ENCODE measurements around the gene C22orf39. TPM values are rescaled to one million over a fixed set of nuclear protein-coding genes. Genes with fewer than 3 reads are reported as not detected.

C22orf39 gene
- total and polyA plus RNA-seq, 12 donors, result 41.7 to 123 (median 63.2) TPM

GRCh38 chr22:19463491-19464469 is 16.3 kb upstream of the C22orf39 start:
- H3K9me3 ChIP-seq, result no peaks in the 10 kb centered on the region
- TF ChIP-seq CTCF (IDR thresholded peaks at IDR 0.05), result no peak
- peak overlapping the region in 1 of 10 donors; percentile 41 for H3K27ac ChIP-seq
- H3K27me3 ChIP-seq, result no peaks in the 10 kb centered on the region
- intact Hi-C loops (cut with DNase I), result loop anchor here in 1 of 10 donors (10.0 kb wide), 1 partner anchor 79 kb away; no protein-coding TSS in a partner anchor
- DNase-seq, result peak; percentile 32 to 56
- 72 to 75% methylated on average over 7 of the region's 7 CpGs for WGBS, 2 donors
- peak; percentile 56 to 85 (median 66) for ATAC-seq
- peaks cover 10 to 100% (median 51%) of the 10 kb centered on the region in 9 donors for H3K36me3 ChIP-seq
- H3K4me3 ChIP-seq, result no peak overlapping the region
- no peaks in the 10 kb centered on the region for H3K4me1 ChIP-seq

GRCh38 chr22:19463008-19463407 is 15.5 kb upstream of the C22orf39 start:
- H3K4me1 ChIP-seq, result no peaks in the 10 kb centered on the region
- H3K27me3 ChIP-seq, result no peaks in the 10 kb centered on the region
- H3K36me3 ChIP-seq, result peaks cover 10 to 100% (median 45%) of the 10 kb centered on the region in 9 donors
- ATAC-seq, result no peak
- H3K9me3 ChIP-seq, result no peaks in the 10 kb centered on the region
- intact Hi-C loops (cut with DNase I), result loop anchor here in 1 of 10 donors (10.0 kb wide), 1 partner anchor 78 kb away; no protein-coding TSS in a partner anchor
- no peak for DNase-seq
- no peak for TF ChIP-seq CTCF (IDR thresholded peaks at IDR 0.05)
- H3K27ac ChIP-seq, result no peak overlapping the region
- 92 to 96% methylated on average over 1 of the region's 1 CpG for WGBS, 2 donors
- no peak overlapping the region for H3K4me3 ChIP-seq

GRCh38 chr22:19461506-19461905 is 14.0 kb upstream of the C22orf39 start:
- no peak for TF ChIP-seq CTCF (IDR thresholded peaks at IDR 0.05)
- H3K4me3 ChIP-seq, result no peak overlapping the region
- no peak overlapping the region for H3K27ac ChIP-seq
- no peaks in the 10 kb centered on the region for H3K27me3 ChIP-seq
- DNase-seq, result no peak
- intact Hi-C loops (cut with DNase I), result loop anchor here in 1 of 10 donors (10.0 kb wide), 1 partner anchor 77 kb away; no protein-coding TSS in a partner anchor
- no peaks in the 10 kb centered on the region for H3K4me1 ChIP-seq
- H3K9me3 ChIP-seq, result no peaks in the 10 kb centered on the region
- H3K36me3 ChIP-seq, result peaks cover 0 to 100% (median 43%) of the 10 kb centered on the region in 9 donors
- WGBS, 2 donors, result 85 to 91% methylated on average over 1 of the region's 1 CpG
- no peak for ATAC-seq

- 86 to 91% methylated on average over 2 of the region's 2 CpGs for WGBS, 2 donors
- intact Hi-C loops (cut with DNase I), result loop anchor here in 1 of 10 donors (10.0 kb wide), 1 partner anchor 75 kb away; no protein-coding TSS in a partner anchor
- ATAC-seq (no peak), DNase-seq (no peak)
- no peak overlapping the region for H3K4me3 ChIP-seq
- no peaks in the 10 kb centered on the region for H3K4me1 ChIP-seq
- peaks cover 0 to 100% (median 43%) of the 10 kb centered on the region in 9 donors for H3K36me3 ChIP-seq
- no peaks in the 10 kb centered on the region for H3K27me3 ChIP-seq
- no peak overlapping the region for H3K27ac ChIP-seq
- no peaks in the 10 kb centered on the region for H3K9me3 ChIP-seq
- TF ChIP-seq CTCF (IDR thresholded peaks at IDR 0.05), result no peak
Measured at GRCh38 chr22:19460036-19460435, 12.5 kb upstream of the C22orf39 start.
